ENCODE data around the gene IGF2. TPM values are rescaled to one million over a fixed set of nuclear protein-coding genes. Genes with fewer than 3 reads are reported as not detected.

IGF2 gene
- total and polyA plus RNA-seq, 2 donors from 2014 or later = 10.2 to 30.5 TPM

DNA sequence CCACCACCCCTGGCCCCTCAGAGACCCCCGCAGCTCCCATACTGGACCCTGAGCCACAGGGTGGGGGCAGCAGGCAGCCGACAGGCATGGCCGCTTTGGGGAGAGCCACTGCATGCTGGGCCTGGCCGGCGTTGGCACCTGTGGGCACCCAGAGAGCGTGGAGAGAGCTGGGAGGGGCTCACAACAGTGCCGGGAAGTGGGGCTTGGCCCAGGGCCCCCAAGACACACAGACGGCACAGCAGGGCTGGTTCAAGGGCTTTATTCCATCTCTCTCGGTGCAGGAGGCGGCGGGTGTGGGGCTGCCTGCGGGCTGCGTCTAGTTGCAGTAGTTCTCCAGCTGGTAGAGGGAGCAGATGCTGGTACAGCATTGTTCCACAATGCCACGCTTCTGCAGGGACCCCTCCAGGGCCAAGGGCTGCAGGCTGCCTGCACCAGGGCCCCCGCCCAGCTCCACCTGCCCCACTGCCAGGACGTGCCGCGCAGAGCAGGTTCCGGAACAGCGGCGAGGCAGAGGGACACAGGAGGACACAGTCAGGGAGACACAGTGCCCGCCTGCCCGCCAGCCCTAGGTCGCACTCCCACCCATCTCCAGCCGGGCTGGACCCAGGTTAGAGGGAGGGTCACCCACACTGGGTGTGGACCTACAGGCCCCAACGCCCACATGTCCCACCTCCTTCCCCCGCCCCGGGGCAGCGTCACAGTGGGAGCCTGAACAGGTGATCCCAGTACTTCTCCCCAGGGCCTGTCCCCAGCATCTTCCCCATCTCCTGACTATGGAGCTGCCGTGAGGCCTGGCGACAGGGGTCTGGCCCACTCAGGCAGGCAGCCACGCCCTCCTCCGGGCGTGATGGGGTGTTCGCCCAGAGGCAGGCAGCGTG lies 20.6 kb upstream of the IGF2 start:
- H3K4me1 ChIP-seq (ENCODE audit: control insufficient read depth in 2 of 3, insufficient read depth in 2 of 3, low read depth in 1 of 3, low read length in 3 of 3) = no peaks in the 10 kb centered on the region
- H3K4me3 ChIP-seq (ENCODE audit: low read length in 3 of 3) = no peak overlapping the region
- DNase-seq = no peak
- no peaks in the 10 kb centered on the region for H3K27me3 ChIP-seq (ENCODE audit: control insufficient read depth, insufficient read depth, low read length)
- no peak overlapping the region for H3K9ac ChIP-seq (ENCODE audit: low read length in 3 of 3)
- no peaks in the 10 kb centered on the region for H3K9me3 ChIP-seq (ENCODE audit: control insufficient read depth in 2 of 3, insufficient read depth in 1 of 3, low read length in 3 of 3)
- TF ChIP-seq, protein P1, sequence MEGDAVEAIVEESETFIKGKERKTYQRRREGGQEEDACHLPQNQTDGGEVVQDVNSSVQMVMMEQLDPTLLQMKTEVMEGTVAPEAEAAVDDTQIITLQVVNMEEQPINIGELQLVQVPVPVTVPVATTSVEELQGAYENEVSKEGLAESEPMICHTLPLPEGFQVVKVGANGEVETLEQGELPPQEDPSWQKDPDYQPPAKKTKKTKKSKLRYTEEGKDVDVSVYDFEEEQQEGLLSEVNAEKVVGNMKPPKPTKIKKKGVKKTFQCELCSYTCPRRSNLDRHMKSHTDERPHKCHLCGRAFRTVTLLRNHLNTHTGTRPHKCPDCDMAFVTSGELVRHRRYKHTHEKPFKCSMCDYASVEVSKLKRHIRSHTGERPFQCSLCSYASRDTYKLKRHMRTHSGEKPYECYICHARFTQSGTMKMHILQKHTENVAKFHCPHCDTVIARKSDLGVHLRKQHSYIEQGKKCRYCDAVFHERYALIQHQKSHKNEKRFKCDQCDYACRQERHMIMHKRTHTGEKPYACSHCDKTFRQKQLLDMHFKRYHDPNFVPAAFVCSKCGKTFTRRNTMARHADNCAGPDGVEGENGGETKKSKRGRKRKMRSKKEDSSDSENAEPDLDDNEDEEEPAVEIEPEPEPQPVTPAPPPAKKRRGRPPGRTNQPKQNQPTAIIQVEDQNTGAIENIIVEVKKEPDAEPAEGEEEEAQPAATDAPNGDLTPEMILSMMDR (IDR thresholded peaks at IDR 0.05; ENCODE audit: borderline replicate concordance, extremely low read depth, insufficient read depth) = no peak
- no peaks in the 10 kb centered on the region for H3K36me3 ChIP-seq (ENCODE audit: control insufficient read depth in 2 of 3, insufficient read depth in 3 of 3, low read length in 3 of 3)
- H3K27ac ChIP-seq (ENCODE audit: low read depth in 2 of 2, low read length in 2 of 2) = no peak overlapping the region
- intact Hi-C loops (cut with DNase I) = loop anchor here (10.0 kb wide), 2 partner anchors 325 to 505 kb away; partner anchors contain the start of genes SYT8 and TNNI2
- FAIRE-seq = no peak

DNA sequence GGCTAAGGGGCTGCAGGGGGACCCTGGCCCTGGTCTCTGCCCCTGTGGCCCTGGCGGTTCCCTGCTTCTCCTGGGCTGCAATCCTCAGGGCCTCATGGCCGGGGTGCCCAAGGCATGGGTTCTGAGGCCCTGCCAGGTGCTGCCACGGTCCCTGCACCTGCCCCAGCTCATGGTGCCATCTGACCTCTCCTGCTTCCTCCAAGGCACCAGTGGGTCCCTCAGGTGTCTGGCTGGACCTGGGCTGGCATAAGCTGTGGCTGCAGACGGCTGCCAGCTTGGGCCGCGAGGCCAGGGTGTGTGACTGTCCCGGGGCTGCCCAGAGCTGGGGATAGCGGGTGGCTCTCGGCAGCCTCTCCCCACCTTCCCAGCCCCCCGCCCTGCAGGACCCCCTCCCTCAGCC lies 19.8 kb upstream of the IGF2 start:
- H3K4me1 ChIP-seq (ENCODE audit: control insufficient read depth in 2 of 3, insufficient read depth in 2 of 3, low read depth in 1 of 3, low read length in 3 of 3) = no peaks in the 10 kb centered on the region
- H3K27me3 ChIP-seq (ENCODE audit: control insufficient read depth, insufficient read depth, low read length) = no peaks in the 10 kb centered on the region
- intact Hi-C loops (cut with DNase I) = loop anchor here (10.0 kb wide), 2 partner anchors 324 to 504 kb away; partner anchors contain the start of genes SYT8 and TNNI2
- TF ChIP-seq, protein P1 (IDR thresholded peaks at IDR 0.05; ENCODE audit: borderline replicate concordance, extremely low read depth, insufficient read depth) = no peak
- FAIRE-seq = no peak
- no peak for DNase-seq
- no peaks in the 10 kb centered on the region for H3K36me3 ChIP-seq (ENCODE audit: control insufficient read depth in 2 of 3, insufficient read depth in 3 of 3, low read length in 3 of 3)
- H3K27ac ChIP-seq (ENCODE audit: low read depth in 2 of 2, low read length in 2 of 2) = no peak overlapping the region
- H3K9ac ChIP-seq (ENCODE audit: low read length in 3 of 3) = no peak overlapping the region
- H3K9me3 ChIP-seq (ENCODE audit: control insufficient read depth in 2 of 3, insufficient read depth in 1 of 3, low read length in 3 of 3) = no peaks in the 10 kb centered on the region
- no peak overlapping the region for H3K4me3 ChIP-seq (ENCODE audit: low read length in 3 of 3)

DNA sequence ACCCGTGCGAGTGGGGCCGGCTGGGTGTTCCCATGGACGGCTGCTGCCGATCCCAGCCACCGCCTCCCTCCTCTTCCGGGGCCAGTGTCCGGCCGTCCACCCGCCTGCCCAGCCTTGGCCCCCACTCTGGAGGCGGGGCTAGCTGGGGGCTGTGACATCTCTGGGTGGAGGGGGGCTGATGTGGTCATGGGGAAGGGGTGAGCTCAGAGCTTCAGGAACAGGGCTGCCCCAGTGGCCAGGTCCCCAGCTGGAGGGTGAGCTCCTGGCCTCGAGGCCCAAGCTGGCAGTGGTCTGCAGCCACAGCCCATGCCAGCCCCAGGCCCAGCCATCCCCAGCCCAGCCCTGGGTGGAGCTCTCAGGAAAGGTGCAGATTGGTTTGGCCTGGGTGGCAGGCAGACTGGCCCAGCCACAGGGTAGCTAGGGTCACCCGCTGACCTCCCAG lies 19.1 kb upstream of the IGF2 start:
- no peaks in the 10 kb centered on the region for H3K9me3 ChIP-seq (ENCODE audit: control insufficient read depth in 2 of 3, insufficient read depth in 1 of 3, low read length in 3 of 3)
- H3K27ac ChIP-seq (ENCODE audit: low read depth in 2 of 2, low read length in 2 of 2) = no peak overlapping the region
- intact Hi-C loops (cut with DNase I) = loop anchor here (10.0 kb wide), 2 partner anchors 324 to 504 kb away; partner anchors contain the start of genes SYT8 and TNNI2
- no peaks in the 10 kb centered on the region for H3K36me3 ChIP-seq (ENCODE audit: control insufficient read depth in 2 of 3, insufficient read depth in 3 of 3, low read length in 3 of 3)
- no peak for FAIRE-seq
- TF ChIP-seq, protein P1 (IDR thresholded peaks at IDR 0.05; ENCODE audit: borderline replicate concordance, extremely low read depth, insufficient read depth) = no peak
- no peaks in the 10 kb centered on the region for H3K27me3 ChIP-seq (ENCODE audit: control insufficient read depth, insufficient read depth, low read length)
- no peak overlapping the region for H3K9ac ChIP-seq (ENCODE audit: low read length in 3 of 3)
- H3K4me1 ChIP-seq (ENCODE audit: control insufficient read depth in 2 of 3, insufficient read depth in 2 of 3, low read depth in 1 of 3, low read length in 3 of 3) = no peaks in the 10 kb centered on the region
- no peak overlapping the region for H3K4me3 ChIP-seq (ENCODE audit: low read length in 3 of 3)
- DNase-seq = peak in 1 of 5 donors; percentile 67
